Activated effector memory CD4-positive, alpha-beta T cell treated with anti-CD3 and anti-CD28 coated beads, Interleukin-2, amount 50 U/mL, for 16 hours (primary cell): ENCODE data around the gene FAP.

Source experiments
- DNase-seq: peaks from one replicate; pipeline ENCODE4 v3.0.0-alpha.2; 2020

The FAP gene

GRCh38 chr2:162243294-162243693, at the start of gene FAP:
Gene FAP, minus strand, starts transcription at chr2:162243445. Its CDS starts 118 bp downstream, at chr2:162243327.
- DNase-seq = no peak

- DNase-seq = no peak
Measured at GRCh38 chr2:162291748-162292147, 48.5 kb upstream of the FAP start.

DNA sequence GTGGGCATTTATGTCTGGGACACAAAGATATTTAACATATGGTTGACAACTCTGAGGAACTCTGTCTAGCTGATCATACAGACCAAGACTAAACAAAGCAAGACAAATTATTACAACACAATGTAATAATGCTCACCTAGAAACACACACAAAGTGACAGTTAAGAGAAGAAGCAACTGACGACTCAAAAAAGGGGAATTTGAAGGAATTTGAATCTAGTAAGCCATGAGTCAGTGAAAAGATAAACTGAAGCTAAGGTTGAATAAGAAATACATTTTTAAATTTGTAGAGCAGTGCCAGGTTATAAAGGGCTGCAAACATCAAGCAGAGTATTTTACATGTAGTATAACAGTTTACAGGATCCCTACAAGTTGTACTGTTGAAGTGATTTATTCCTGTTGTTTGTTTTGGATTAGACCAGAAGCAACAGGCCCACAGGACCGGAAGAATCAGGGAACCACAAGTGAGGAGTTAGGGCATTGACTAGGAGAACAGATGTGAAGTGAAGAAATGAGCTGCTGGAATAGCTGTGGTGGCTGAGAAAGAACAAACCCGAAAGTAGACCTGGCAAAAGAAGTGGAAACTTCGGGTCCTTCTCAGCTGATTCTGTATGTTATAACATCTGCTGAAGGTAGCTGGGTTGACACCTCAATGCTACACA, 39.6 kb upstream of the FAP start:
- no peak for DNase-seq

DNA sequence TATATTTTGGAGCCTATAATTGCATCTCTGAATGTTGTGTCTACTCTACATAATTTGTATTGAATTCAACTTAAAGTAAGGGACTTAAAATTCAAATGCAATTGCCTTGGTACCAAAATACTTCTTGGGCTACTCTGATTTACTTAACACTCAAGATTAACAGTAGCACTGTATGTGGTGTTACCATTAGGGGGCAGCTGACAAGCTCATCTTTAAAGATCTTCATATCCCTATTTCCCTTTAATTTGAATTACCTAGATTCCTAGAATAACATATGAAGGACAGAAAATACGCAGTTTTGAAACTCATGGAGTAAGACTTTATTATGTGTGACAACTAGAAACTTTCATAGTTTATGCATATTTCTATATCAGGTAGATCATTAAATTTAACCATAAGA, 37.4 kb upstream of the FAP start:
- DNase-seq = no peak

DNA sequence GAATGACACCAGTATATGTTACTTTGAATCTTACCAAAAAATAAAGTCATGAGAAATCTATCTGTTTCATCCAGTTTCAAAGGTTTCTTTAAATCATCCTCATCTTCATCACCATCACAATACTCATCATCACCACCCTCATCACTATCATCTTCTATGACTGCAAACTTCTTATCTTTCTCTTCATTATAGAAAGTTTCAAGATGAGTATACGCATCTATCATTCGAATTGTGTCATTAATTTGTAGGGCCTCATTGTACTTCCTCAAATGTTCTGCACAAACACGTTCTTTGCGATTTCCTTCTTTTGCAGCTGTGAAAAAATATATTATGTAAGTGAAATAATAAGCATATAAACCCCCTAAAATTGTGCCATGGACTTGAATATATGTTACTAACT, 34.1 kb upstream of the FAP start:
- DNase-seq = no peak

GRCh38 chr2:162267996-162268395, 24.8 kb upstream of the FAP start:
- no peak for DNase-seq

GRCh38 chr2:162267496-162267895, 24.3 kb upstream of the FAP start:
- no peak for DNase-seq

GRCh38 chr2:162266460-162266760, 23.2 kb upstream of the FAP start:
- DNase-seq = no peak

DNA sequence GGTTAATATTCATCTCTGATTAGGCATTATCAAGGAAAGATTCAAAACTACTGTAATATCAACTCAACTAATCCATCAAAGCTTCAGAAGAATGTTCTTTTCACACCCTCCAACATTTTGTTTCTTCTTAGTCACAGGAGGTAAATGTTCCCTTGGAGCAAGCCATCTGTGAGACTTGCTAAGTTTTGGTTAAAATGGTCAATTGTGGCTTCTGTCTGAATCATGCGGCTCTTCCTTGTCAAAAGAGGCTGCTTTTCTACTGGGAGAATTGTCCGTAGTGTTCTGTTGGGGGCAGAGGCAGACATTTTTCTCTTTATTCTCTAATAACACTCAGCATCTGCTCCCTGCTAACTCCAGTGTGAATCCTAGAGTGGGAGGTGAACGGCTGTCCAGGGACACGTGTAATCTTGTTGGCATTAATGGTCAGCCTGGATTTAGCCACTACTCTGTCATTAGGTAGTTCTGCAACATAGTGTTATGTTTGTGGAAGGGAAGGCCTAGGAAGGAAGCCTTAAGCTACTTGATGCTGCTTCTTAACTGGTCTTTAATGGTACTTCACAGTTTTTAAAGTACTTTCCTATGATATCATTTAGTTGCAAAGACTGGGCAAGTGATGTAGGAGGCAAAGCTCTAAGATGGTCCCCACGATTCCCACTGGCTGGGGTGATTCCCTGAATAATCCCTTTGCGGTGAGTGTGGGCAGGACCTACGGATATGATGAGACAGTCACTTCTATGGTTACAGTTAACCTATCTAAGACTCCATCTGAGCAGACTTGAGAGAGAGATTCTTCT, 22.6 kb upstream of the FAP start:
- no peak for DNase-seq

GRCh38 chr2:162261032-162261945, 18.0 kb upstream of the FAP start:
- peak; percentile 62 for DNase-seq

DNA sequence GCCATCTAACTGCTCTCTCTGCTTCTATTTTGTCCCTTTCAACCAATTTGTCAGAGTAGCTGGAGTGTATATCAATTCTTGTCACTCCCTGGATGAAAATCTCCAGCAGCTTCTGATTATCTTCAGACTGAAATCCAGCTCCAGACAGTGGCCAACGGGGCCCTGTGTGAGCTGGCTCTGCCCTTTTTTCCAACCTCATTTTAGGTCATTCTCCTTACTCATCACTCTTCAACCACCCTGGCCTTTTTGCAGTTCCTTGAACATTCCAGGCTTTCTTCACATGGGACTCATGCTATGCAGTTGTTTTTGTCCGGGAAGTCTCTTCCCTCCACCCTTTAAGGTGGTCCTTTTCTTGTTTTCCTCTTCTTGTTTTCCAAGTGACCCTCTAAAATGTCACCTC, 15.4 kb upstream of the FAP start:
- no peak for DNase-seq

DNA sequence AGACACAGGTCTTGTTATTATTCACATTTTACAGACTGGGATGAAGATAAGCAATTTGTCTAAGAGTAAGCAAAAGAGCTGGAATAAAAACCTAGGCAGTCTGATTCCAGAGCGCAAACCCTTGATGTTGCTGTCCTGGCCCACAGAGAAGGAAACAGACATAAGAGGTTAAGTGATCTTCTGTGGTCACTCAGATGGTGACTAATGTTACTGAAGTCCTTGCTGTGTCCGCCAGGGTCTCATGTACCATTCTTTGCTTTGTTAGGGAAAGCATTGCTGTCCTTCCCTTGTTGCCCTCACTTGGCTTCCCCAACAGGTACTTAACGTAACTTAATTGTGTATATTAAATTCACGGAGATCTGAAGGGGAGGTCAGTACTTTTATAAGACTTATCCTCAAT, 14.9 kb upstream of the FAP start:
- DNase-seq = no peak

- DNase-seq = no peak
Measured at GRCh38 chr2:162257425-162257824, 14.2 kb upstream of the FAP start.

GRCh38 chr2:162256591-162256991, 13.3 kb upstream of the FAP start:
- DNase-seq = no peak

GRCh38 chr2:162254236-162254871, 11.1 kb upstream of the FAP start:
- DNase-seq = no peak

DNA sequence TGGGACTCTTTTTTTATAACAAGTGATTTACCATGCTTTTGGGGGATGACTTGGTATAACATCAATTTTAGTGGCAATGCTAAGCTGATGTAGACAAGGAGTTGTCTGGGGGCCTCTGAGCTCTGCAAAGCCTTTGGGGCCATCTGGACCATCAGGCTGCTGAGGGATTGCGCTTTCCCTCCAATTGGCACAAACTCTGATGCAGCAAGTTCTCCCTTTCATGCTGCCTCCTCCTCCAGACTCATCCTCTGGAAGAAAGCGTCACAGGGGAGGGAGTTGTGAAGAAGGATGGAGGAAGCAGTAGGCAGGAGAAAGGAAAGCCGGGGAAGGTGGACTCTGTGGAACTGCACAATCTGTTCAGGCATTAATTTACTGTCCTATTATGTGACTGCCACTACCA, 10.2 kb upstream of the FAP start:
- no peak for DNase-seq

GRCh38 chr2:162252153-162252552, 8.9 kb upstream of the FAP start:
- DNase-seq = no peak

- no peak for DNase-seq
Measured at GRCh38 chr2:162245781-162246180, 2.5 kb upstream of the FAP start.

DNA sequence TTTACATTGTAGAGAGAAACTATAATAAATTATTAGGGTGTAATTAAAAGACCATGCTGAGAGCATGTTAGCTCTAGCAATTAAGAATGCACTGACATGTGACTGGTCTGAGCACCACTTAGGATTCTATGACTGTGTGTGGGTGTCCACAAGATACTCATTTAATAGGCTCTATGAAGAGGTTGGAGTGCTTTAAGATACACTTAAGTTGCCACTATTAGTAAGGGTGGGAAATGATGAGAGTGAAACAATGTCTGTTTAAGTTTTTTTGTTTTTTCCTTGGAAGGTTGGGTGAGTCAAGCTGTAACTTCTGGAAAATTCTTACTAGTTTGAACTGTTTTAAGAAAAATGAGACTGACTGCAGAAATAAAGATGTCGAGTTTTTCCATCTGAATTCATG, 1.8 kb upstream of the FAP start:
- no peak for DNase-seq

GRCh38 chr2:162244541-162245031, 1.3 kb upstream of the FAP start:
- no peak for DNase-seq

GRCh38 chr2:162243715-162244114, 470 bp upstream of the FAP start:
- DNase-seq = no peak

- no peak for DNase-seq
Measured at GRCh38 chr2:162242586-162243280, 512 bp downstream of the FAP start.
